ENCODE measurements around the gene MEDAG. TPM values are rescaled to one million over a fixed set of nuclear protein-coding genes. Genes with fewer than 3 reads are reported as not detected.

Gene MEDAG
- polyA plus RNA-seq, 1 donor (not counting 4 experiments of a cell fraction or from before 2014, with no cell fraction given) = 0.03 TPM

GRCh38 chr13:30923418-30923817, 17.3 kb downstream of the MEDAG start:
- no peaks in the 10 kb centered on the region for H4K20me1 ChIP-seq (ENCODE audit: control insufficient read depth, extremely low read depth, insufficient read depth, low read length)
- TF ChIP-seq CTCF (optimal IDR thresholded peaks at IDR 0.05 in 1 of 3, IDR thresholded peaks at IDR 0.05 in 1 of 3, conservative IDR thresholded peaks at IDR 0.05 in 1 of 3; ENCODE audit: extremely low read depth in 1 of 3, insufficient read depth in 2 of 3, low read length in 3 of 3) (no peak), EZH2 (IDR thresholded peaks at IDR 0.05; ENCODE audit: low read length) (no peak)
- no peak for FAIRE-seq
- H2AFZ ChIP-seq (ENCODE audit: control insufficient read depth, low read length) = no peak overlapping the region
- no peak overlapping the region for H3K4me3 ChIP-seq (ENCODE audit: control insufficient read depth in 2 of 3, extremely low read depth in 1 of 3, insufficient read depth in 2 of 3, low read depth in 1 of 3, low read length in 3 of 3)
- no peaks in the 10 kb centered on the region for H3K9me3 ChIP-seq (ENCODE audit: control insufficient read depth, low read depth, low read length)
- no peaks in the 10 kb centered on the region for H3K79me2 ChIP-seq (ENCODE audit: control insufficient read depth, insufficient read depth, low read length)
- no peaks in the 10 kb centered on the region for H3K27me3 ChIP-seq (ENCODE audit: control insufficient read depth, extremely low read depth, insufficient read depth, low read length)
- dilution Hi-C loops (cut with MboI; ENCODE audit: extremely low pct_ligation_motif_present, low sequenced_read_pairs) = no loop called here
- H3K9me1 ChIP-seq (ENCODE audit: control insufficient read depth, extremely low read depth, insufficient read depth, low read length) = no peaks in the 10 kb centered on the region
- no peaks in the 10 kb centered on the region for H3K36me3 ChIP-seq (ENCODE audit: control insufficient read depth in 2 of 2, extremely low read depth in 1 of 2, insufficient read depth in 2 of 2, low read length in 2 of 2)
- peaks cover 12% of the 10 kb centered on the region for H3K4me1 ChIP-seq (ENCODE audit: control insufficient read depth, extremely low read depth, insufficient read depth, low read length)
- no peak for DNase-seq (ENCODE audit: low read depth, low spot score)
- H3K9ac ChIP-seq (ENCODE audit: control insufficient read depth, extremely low read depth, insufficient read depth, low read length) = no peak overlapping the region
- H3K4me2 ChIP-seq (ENCODE audit: control insufficient read depth, extremely low read depth, insufficient read depth, low read depth, low read length) = no peak overlapping the region
- no peak overlapping the region for H3K27ac ChIP-seq (ENCODE audit: control insufficient read depth, insufficient read depth, low read length)

- DNase-seq (ENCODE audit: low read depth, low spot score) (no peak), FAIRE-seq (no peak)
- H3K79me2 ChIP-seq (ENCODE audit: control insufficient read depth, insufficient read depth, low read length) = no peaks in the 10 kb centered on the region
- no peak overlapping the region for H3K9ac ChIP-seq (ENCODE audit: control insufficient read depth, extremely low read depth, insufficient read depth, low read length)
- H3K4me2 ChIP-seq (ENCODE audit: control insufficient read depth, extremely low read depth, insufficient read depth, low read depth, low read length) = no peak overlapping the region
- H3K4me3 ChIP-seq (ENCODE audit: control insufficient read depth in 2 of 3, extremely low read depth in 1 of 3, insufficient read depth in 2 of 3, low read depth in 1 of 3, low read length in 3 of 3) = no peak overlapping the region
- no peak for TF ChIP-seq EZH2 (IDR thresholded peaks at IDR 0.05; ENCODE audit: low read length)
- TF ChIP-seq CTCF (optimal IDR thresholded peaks at IDR 0.05 in 1 of 3, IDR thresholded peaks at IDR 0.05 in 1 of 3, conservative IDR thresholded peaks at IDR 0.05 in 1 of 3; ENCODE audit: extremely low read depth in 1 of 3, insufficient read depth in 2 of 3, low read length in 3 of 3) = no peak
- H3K9me3 ChIP-seq (ENCODE audit: control insufficient read depth, low read depth, low read length) = no peaks in the 10 kb centered on the region
- no peak overlapping the region for H3K27ac ChIP-seq (ENCODE audit: control insufficient read depth, insufficient read depth, low read length)
- H4K20me1 ChIP-seq (ENCODE audit: control insufficient read depth, extremely low read depth, insufficient read depth, low read length) = no peaks in the 10 kb centered on the region
- no peak overlapping the region for H2AFZ ChIP-seq (ENCODE audit: control insufficient read depth, low read length)
- peaks cover 20% of the 10 kb centered on the region for H3K4me1 ChIP-seq (ENCODE audit: control insufficient read depth, extremely low read depth, insufficient read depth, low read length)
- H3K36me3 ChIP-seq (ENCODE audit: control insufficient read depth in 2 of 2, extremely low read depth in 1 of 2, insufficient read depth in 2 of 2, low read length in 2 of 2) = no peaks in the 10 kb centered on the region
- H3K27me3 ChIP-seq (ENCODE audit: control insufficient read depth, extremely low read depth, insufficient read depth, low read length) = no peaks in the 10 kb centered on the region
- H3K9me1 ChIP-seq (ENCODE audit: control insufficient read depth, extremely low read depth, insufficient read depth, low read length) = no peaks in the 10 kb centered on the region
- dilution Hi-C loops (cut with MboI; ENCODE audit: extremely low pct_ligation_motif_present, low sequenced_read_pairs) = no loop called here
Observed at GRCh38 chr13:30924721-30925120, 18.6 kb downstream of the MEDAG start.
